ENCODE data around the gene SP8. TPM values are rescaled to one million over a fixed set of nuclear protein-coding genes. Genes with fewer than 3 reads are reported as not detected.

SP8 gene
- polyA plus RNA-seq, 1 experiment, result not detected

DNA sequence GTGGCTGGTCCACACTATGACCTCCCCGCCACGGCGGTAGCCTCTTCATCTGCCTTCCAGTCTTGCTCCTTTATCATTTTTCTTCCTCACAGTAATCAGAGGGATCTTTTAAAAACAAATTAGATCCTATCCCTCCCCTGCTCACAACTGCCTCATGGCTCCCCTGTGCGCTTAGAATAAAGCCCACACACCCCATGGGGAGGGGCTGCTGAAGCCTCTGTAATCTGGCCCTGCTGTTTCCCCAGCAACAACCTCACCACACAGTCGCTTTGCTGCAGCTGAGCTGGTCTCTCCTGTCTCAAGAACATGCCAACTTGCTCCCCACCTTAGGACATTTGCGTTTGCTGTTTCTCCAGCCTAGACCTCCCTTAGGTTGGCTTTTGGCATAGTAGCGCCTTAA is 41.0 kb downstream of the SP8 start:
- Histone ChIP-seq H3K4me3 (ENCODE audit: low read depth, low read length) (no peak overlapping the region), H3K27ac (ENCODE audit: low read depth, low read length) (no peak overlapping the region), H3K27me3 (ENCODE audit: control insufficient read depth, insufficient read depth, low read length) (no peaks in the 10 kb centered on the region), H3K9me3 (ENCODE audit: control insufficient read depth, insufficient read depth, low read length) (peaks cover 12% of the 10 kb centered on the region)
- no peak for TF ChIP-seq CTCF (IDR thresholded peaks at IDR 0.05; ENCODE audit: low read depth, low read length)
- POLR2A ChIA-PET, result no interaction called here
- no peak for DNase-seq (ENCODE audit: low read depth, low spot score)
- CTCF ChIA-PET, result no interaction called here

GRCh38 chr7:20744954-20745446 is 41.7 kb downstream of the SP8 start:
- H3K4me3 ChIP-seq (ENCODE audit: low read depth, low read length), result no peak overlapping the region
- peaks cover 12% of the 10 kb centered on the region for H3K9me3 ChIP-seq (ENCODE audit: control insufficient read depth, insufficient read depth, low read length)
- no peak overlapping the region for H3K27ac ChIP-seq (ENCODE audit: low read depth, low read length)
- DNase-seq (ENCODE audit: low read depth, low spot score), result no peak
- TF ChIP-seq CTCF (IDR thresholded peaks at IDR 0.05; ENCODE audit: low read depth, low read length), result no peak
- CTCF ChIA-PET, result no interaction called here
- H3K27me3 ChIP-seq (ENCODE audit: control insufficient read depth, insufficient read depth, low read length), result no peaks in the 10 kb centered on the region
- POLR2A ChIA-PET, result no interaction called here

GRCh38 chr7:20742913-20743312 is 43.8 kb downstream of the SP8 start:
- no peak for DNase-seq (ENCODE audit: low read depth, low spot score)
- TF ChIP-seq CTCF (IDR thresholded peaks at IDR 0.05; ENCODE audit: low read depth, low read length), result no peak
- ChIA-PET POLR2A (no interaction called here), CTCF (no interaction called here)
- Histone ChIP-seq H3K27ac (ENCODE audit: low read depth, low read length) (no peak overlapping the region), H3K4me3 (ENCODE audit: low read depth, low read length) (no peak overlapping the region), H3K9me3 (ENCODE audit: control insufficient read depth, insufficient read depth, low read length) (peaks cover 11% of the 10 kb centered on the region), H3K27me3 (ENCODE audit: control insufficient read depth, insufficient read depth, low read length) (no peaks in the 10 kb centered on the region)

- H3K27me3 ChIP-seq (ENCODE audit: control insufficient read depth, insufficient read depth, low read length), result no peaks in the 10 kb centered on the region
- TF ChIP-seq CTCF (IDR thresholded peaks at IDR 0.05; ENCODE audit: low read depth, low read length), result no peak
- DNase-seq (ENCODE audit: low read depth, low spot score), result no peak
- H3K4me3 ChIP-seq (ENCODE audit: low read depth, low read length), result no peak overlapping the region
- CTCF ChIA-PET, result no interaction called here
- no peak overlapping the region for H3K27ac ChIP-seq (ENCODE audit: low read depth, low read length)
- peaks cover 10% of the 10 kb centered on the region for H3K9me3 ChIP-seq (ENCODE audit: control insufficient read depth, insufficient read depth, low read length)
- POLR2A ChIA-PET, result no interaction called here
These were observed 44.9 kb downstream of the SP8 start for GRCh38 chr7:20741801-20742200.

DNA sequence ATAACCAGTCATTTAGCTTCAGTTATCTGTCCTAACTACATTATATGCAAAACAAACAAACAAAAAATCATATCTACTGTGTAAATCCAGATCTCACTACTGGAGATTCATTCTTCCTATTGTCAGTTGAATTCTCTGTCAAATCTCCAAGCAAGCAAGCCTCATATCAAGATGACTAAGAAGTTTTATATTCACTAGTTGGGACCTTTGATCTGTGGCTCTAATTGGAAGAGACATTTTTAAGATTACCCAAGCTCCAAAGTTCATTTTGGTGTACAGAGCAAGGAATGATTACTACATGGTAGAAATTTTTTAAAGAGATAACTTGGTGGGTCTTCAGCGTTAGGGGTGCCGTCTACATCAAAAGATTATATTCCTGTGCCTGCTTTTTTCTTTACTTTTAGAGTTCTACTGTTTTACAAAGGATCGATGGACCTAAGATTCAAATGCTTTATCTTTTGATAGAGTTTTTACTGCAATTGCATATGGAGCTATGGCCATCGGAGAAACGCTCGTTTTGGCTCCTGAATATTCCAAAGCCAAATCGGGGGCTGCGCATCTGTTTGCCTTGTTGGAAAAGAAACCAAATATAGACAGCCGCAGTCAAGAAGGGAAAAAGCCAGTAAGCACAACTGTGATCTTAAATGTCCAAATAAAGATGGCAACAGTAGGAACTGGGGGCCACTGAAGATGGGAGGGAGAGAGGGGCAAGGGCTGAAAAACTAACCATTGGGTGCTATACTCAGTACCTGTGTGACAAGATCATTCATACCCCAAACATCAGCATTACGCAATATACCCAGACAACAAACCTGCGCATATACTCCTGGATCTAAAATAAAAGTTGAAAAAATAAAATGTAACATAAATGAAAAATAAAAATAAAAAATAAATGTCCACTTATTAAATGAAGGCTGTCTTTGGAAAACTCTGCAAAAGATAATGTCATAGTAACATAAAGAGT is 47.9 kb downstream of the SP8 start:
- no peak for TF ChIP-seq CTCF (IDR thresholded peaks at IDR 0.05; ENCODE audit: low read depth, low read length)
- H3K27ac ChIP-seq (ENCODE audit: low read depth, low read length), result no peak overlapping the region
- H3K4me3 ChIP-seq (ENCODE audit: low read depth, low read length), result no peak overlapping the region
- H3K9me3 ChIP-seq (ENCODE audit: control insufficient read depth, insufficient read depth, low read length), result peaks cover under 1% of the 10 kb centered on the region
- ChIA-PET CTCF (no interaction called here), POLR2A (no interaction called here)
- no peak for DNase-seq (ENCODE audit: low read depth, low spot score)
- H3K27me3 ChIP-seq (ENCODE audit: control insufficient read depth, insufficient read depth, low read length), result no peaks in the 10 kb centered on the region

All from AG04450 (cell line).